T follicular helper cell (primary cell): ENCODE results near the gene TRAF7.

ENCODE experiments used
- DNase-seq: peaks from one replicate; pipeline ENCODE4 v3.0.0-alpha.2; 2020; ENCODE audit warnings: low read depth

Gene TRAF7

GRCh38 chr16:2216330-2216729 is 60.7 kb downstream of the TRAF7 start:
- DNase-seq: no peak

GRCh38 chr16:2223221-2223941 is 67.8 kb downstream of the TRAF7 start, which contains the start of gene E4F1:
Gene E4F1 (plus strand): TSS chr16:2223591. CDS start chr16:2223614, 23 bp downstream.
- DNase-seq: peak; percentile 97

GRCh38 chr16:2223942-2224486 is 68.4 kb downstream of the TRAF7 start:
- DNase-seq: no peak

- no peak for DNase-seq
Measured at GRCh38 chr16:2226245-2226793, 70.7 kb downstream of the TRAF7 start.

GRCh38 chr16:2226918-2227317 is 71.3 kb downstream of the TRAF7 start:
- DNase-seq: no peak
